Activated CD4-positive, alpha-beta T cell treated with anti-CD3 and anti-CD28 coated beads, Interleukin-2, Interleukin-4, amounts not matched to agents 100 ng/mL and 50 ng/mL, durations not matched to agents 16 hours and 8 hours (primary cell): ENCODE measurements around the gene BRICD5.

Source experiments
- DNase-seq: peaks from one replicate; pipeline ENCODE4 v3.0.0-alpha.2; 2020; ENCODE audit warnings: low spot score

BRICD5 gene

GRCh38 chr16:2199095-2199494, 11.6 kb downstream of the BRICD5 start:
- no peak for DNase-seq

DNA sequence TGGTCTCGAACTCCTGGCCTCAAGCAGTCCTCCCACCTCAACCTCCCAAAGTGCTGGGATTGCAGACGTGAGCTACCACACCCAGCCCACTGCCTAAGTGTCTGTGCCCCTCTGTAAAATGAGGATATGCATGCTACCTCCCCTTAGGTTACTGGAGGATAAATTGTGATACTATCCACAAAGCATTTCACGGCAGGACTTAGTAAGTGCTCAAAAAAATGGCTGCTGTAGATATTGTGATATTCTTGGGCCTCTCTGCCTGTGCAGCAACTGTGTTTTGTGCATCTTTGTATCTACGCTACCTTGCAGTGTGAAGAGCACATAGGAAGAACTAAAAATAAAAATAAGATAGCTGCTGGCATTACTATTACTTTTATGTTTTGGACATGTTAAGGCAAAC, 12.4 kb downstream of the BRICD5 start:
- no peak for DNase-seq

DNA sequence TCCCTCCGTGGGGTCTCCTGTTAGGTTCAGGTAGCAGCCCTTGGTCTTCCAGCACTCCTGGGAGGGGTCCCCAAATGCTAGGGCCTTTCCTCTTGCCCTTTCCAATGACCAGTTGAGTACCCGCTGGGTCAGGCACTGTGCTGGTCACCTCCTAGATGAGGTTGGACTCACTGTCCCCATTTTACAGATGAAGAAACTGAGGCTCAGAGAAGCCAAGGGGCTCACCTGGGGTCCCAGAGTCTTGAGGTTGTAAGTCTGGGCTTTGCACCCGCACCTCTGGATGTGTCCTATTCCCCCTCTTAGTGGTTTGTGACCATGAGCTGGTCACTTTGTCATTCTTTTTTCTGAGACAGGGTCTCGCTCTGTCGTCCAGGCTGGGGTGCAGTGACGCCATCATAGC, 12.9 kb downstream of the BRICD5 start:
- no peak for DNase-seq

GRCh38 chr16:2196981-2197511, 13.6 kb downstream of the BRICD5 start:
- no peak for DNase-seq

DNA sequence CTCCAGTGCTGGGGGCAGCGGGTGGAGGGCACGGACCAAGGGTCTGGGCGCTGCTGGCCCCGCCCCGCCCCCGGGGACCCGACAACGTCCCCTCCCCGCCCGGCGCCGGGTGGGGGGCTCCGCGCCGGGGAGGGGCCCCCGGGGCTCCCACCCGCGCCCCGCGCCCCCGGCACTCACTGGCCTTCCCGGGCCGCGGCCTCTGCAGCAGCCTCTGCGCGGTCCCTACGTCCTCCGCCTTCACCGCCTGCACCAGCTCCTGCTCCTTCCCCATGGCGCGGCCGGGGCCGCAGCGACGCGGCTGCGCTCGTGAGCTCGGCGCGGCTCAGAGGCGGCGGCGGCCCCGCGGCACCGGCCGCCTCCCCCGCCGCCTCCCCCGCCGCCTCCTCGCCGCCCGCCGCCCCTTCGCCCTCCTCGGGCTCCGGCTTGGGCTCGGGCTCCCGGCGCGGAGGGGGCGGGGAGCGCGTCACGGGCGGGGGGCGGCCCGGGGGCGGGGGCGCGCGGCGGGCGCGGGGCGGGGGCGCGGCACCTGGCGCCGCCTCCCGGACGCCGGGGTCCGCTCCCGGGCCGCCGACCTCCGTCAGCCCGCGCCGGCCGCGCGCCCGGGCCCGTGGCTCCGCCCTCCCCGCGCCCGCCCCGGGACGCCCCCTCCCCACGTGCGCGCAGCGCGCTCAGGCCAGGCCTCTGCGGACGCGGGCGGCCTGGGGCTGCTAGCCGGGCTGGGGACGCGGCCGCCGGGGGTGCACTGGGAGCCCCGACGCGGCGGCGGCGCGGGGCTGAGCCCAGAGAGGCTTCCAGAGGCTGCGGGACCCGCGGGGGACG, 14.3 kb downstream of the BRICD5 start, which contains the start of gene CASKIN1:
CASKIN1 (minus strand) TSS at position 444 of the 819 bp plus-strand sequence; CDS start at position 271, 173 bp downstream.
- DNase-seq, result no peak

GRCh38 chr16:2195322-2196161, 15.1 kb downstream of the BRICD5 start:
- DNase-seq, result no peak

- DNase-seq, result no peak
These were observed 15.8 kb downstream of the BRICD5 start for GRCh38 chr16:2194852-2195321.

DNA sequence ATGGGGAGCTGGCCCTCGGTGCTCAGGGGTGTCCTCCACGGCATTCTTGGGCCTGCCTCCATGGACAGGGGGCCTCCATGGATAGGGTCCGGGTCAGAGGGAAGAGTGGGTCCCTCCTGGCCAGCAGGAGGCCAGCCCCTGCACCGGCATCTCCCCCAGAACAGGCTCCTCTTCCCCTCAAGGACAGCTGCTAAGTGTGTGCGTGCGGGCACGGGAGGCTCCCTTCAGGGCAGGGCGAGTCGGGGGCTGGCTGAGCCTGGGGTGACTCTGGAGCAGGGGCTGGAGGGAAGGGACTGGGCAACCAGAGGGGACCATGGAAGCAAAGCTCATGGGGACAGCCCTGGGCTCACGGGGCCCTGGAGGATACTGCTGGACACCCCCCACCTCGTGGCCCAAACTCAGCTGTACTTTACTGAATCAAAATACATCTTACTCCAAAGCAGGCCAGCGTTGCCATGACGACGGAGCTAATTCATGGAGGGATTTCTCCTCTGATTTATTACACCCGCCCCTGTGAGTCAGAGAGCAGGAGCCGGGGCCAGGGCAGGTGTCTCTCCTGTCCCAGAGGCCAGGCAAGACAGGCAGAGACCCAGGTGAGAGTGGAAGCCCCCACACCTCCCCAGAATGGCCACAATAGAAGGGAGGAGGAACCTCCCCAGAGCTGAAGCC, 16.4 kb downstream of the BRICD5 start:
- no peak for DNase-seq

DNA sequence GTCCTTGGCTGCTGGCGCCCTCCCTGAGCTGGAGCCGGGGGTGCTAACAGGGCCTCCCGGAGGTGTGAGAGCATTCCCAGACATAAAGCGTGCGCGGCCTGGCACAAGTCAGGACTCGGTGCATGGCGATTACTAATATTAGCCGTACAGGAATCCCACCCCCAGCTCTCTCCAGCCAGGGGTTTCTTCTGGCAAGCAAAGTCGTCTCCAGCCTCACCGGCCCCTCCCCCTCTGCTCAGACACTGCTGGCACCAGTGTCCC, 19.3 kb downstream of the BRICD5 start:
- DNase-seq, result no peak

- DNase-seq, result no peak
These were observed 19.8 kb downstream of the BRICD5 start for GRCh38 chr16:2190659-2191445.

DNA sequence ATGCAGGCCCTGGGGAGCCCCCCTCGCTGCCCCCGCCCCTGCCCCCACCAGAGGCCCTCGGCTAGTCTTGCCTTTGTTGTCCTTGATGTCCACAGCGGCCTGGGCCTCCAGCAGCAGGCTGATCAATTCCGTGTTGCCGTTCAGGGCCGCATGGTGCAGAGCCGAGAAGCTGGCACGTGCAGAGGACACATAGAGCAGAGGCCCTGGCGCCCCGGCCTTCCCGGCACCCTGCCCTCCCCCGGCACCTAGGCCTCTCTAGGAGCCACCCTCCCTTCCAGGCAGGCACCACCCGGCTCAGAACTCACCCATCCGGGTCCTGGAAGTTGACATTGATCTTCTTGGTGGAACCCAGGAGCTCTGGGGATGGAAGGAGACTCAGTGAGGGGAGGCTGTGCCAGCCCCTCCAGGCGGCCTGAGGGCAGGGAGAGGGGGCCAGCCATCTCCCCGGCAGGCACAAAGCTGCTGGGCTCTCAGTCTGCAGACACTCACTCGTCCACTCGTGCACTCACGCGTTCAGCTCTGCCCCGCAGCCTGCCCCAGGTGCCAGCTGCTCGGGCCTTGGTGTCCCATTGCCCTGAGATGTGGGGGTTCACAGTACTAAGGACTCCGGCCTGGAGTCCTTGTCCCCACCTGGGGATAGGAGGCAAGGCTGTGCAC, 20.5 kb downstream of the BRICD5 start:
- no peak for DNase-seq

DNA sequence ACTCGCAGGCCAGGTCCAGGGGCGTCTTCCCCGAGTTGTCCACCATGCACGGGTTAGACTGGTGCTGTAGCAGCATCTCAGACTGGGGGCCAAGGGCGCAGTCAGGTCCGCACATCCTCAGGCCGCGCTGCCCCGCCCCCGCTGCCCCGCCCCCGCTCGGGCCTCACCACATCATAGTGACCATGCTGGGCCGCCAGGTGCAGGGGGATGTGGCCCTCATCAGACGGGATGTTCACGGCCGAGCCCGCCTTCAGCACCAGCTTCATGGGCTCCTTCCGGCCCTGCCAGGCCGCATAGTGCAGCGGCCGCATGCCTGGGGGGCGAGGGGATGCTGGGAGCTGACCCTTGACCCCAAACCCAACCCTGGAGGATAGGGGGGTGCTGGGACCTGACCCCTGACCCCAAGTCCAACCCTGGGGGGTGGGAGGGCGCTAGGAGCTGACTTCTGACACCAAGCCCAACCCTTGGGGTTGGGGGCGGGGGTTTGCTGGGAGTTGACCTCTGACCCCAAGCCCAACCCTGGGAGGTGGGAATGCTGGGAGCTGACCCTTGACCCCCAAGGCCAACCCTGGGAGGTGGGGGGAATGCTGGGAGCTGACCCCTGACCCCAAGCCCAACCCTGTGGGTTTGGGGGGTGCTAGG, 21.3 kb downstream of the BRICD5 start:
- DNase-seq, result no peak

GRCh38 chr16:2188395-2188794, 22.3 kb downstream of the BRICD5 start:
- DNase-seq, result no peak

DNA sequence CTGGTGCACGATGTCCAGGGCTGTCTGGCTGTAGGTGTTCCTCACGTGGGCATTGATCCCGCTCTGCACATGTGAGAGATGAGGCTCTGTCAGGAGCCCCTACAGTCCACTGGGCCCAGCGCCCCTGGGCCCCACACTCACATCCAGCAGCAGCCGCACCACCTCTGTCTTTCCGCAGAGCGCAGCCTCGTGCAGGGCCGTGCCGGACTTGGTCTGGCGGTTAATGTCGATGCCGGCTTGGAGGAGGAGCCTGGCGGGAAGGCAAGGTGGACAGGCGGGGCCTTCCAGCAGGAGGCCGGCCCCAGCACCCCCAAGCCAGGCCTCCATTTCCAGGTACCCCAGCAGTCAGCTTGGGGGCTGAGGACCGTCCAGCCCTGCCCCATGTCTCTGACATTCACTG, 23.5 kb downstream of the BRICD5 start:
- no peak for DNase-seq

GRCh38 chr16:2186505-2186904, 24.2 kb downstream of the BRICD5 start:
- DNase-seq, result no peak

DNA sequence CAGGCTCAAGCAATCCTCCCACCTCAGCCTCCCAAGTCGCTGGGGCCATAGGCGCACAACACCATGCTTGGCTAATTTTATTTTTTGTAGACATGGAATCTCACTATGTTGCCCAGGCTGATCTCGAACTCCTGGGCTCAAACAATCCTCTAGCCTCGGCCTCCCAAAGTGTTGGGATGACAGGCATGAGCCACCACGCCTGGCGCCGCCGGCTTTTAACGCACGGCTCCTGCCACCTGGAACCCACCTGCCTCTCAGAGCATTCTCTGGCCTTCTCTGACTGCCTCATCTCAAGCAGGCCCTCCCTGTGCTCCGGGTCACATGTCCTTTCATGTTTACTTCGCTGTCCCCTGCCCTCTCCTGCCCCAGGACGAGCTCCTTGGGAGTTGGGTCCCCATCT, 24.6 kb downstream of the BRICD5 start:
- no peak for DNase-seq

GRCh38 chr16:2184962-2185361, 25.7 kb downstream of the BRICD5 start:
- DNase-seq, result no peak

DNA sequence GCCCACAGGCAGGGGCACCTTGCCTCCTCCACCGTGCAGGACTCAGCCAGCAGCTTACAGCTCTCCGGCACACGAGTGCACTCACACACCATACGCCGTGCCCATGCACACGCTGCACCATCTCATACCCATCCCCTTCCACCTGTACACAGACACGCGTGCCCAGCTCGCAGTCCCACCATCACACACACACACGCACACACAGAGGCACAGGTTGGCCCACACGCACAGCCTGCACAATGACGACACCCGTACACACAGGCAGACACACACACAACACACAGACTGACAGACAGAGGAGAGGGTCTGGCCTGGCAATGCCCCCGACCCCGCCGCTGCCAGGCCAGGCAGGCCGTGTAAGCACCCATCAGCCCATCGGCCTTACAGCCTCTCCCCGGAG, 26.3 kb downstream of the BRICD5 start:
- DNase-seq, result no peak

DNA sequence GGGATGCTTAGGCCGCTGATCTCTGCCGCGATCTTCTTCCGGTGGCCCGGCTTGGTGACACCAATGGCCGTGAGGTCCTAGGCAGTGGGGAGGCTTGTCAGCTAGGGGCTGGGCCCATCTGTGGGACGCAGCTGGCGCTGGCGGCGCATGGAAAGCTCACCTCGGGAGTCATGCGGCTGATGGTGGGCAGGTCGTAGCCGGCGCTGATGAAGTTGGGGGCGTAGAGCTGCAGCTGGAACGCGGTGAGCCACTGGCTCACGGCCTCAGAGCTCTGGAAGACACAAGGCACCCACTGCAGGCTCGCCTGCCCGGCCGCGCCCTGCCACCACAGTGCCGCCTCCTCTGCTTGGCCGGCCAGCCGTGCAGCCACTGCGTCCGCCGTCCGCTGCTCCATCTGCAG, 27.0 kb downstream of the BRICD5 start:
- DNase-seq, result no peak

DNA sequence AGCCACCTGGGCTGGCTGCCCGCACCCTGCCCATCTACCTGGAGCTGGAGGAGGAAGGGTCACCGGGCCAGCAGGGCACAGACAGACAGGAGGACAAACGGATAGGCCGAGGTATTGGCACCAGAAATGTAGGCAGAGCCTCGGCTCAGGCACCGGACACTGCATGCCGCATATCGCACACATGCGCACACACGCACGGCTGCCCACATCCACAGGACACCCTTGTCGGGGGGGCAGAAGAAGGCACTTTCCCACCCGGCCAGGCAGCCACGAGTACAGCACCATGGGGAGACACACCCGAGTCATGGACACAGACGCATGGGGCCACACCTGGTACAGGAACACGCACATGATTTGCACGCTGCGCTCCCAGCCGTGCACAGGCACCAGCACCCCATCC, 28.7 kb downstream of the BRICD5 start:
- DNase-seq, result no peak
